Measurements from ENCODE around the gene PNMA8A. TPM values are rescaled to one million over a fixed set of nuclear protein-coding genes. Genes with fewer than 3 reads are reported as not detected.

PNMA8A gene
- total RNA-seq, 1 experiment from 2014 or later: not detected

DNA sequence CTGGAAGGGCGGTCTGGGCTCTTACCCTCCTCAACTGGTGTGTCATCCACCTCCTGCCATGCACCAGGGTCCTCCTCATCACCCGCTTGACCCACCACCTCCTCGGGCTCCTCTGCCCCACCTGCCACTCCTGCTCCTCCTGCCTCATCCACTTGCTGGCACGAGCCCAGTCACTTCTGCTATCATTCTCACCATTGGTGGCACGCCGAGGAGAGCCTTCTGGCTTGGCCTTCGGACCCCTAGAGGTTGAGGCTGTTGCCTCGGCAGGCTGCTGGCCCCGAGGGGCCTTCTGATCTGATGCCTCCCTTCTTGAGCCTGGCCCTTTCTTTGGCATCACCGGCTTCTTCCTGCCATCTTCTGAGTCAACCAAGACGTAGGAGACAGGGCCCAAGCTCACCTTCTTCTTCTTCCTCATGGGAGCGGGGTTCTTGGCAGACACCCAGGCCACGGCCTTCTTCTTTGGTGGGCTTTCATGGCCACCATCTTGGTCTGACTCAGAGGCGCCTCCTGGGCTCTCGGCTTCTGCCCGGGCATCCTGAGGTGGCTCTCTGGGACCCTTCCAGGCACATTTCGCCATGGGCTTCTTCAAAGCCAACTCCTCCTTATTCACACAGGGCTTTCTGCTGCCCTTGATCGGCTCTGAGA lies 1.7 kb downstream of the PNMA8A start:
- TF ChIP-seq FOSL1 (IDR thresholded peaks at IDR 0.05; ENCODE audit: low read depth) (no peak), ZBTB33 (IDR thresholded peaks at IDR 0.05; ENCODE audit: extremely low read depth, insufficient replicate concordance, low read length) (no peak)
- no peaks in the 10 kb centered on the region for H4K20me1 ChIP-seq (ENCODE audit: insufficient read depth)
- H3K4me3 ChIP-seq (replicated peaks in 1 of 2; ENCODE audit: low read depth in 1 of 2, low read length in 2 of 2): no peak overlapping the region
- intact Hi-C loops (cut with micrococcal nuclease): no loop called here
- ChIA-PET POLR2A (no interaction called here), CTCF (no interaction called here), RAD21 (ENCODE audit: low non-redundant PET in 1 of 2, low total read pairs in 2 of 2, uncharacterized antibody in 2 of 2, unreplicated experiment in 2 of 2) (no interaction called here)
- H3K9me2 ChIP-seq (ENCODE audit: insufficient read depth): no peaks in the 10 kb centered on the region
- no peak overlapping the region for H3K9ac ChIP-seq (ENCODE audit: low read length)
- no peaks in the 10 kb centered on the region for H3K79me2 ChIP-seq (ENCODE audit: insufficient read depth, low read length)
- H2AFZ ChIP-seq (ENCODE audit: low read depth, low read length, poor library complexity, severe bottlenecking): no peak overlapping the region
- DNase-seq (ENCODE audit: low read depth, low spot score) (no peak), ATAC-seq (no peak)
- H3K9me3 ChIP-seq (ENCODE audit: control insufficient read depth in 1 of 2, insufficient read depth in 1 of 2, low read depth in 1 of 2, low read length in 2 of 2): no peaks in the 10 kb centered on the region
- 0 out of 2 replicates have a peak, but pooled peaks cover 7% of the 10 kb centered on the region for H3K27me3 ChIP-seq (ENCODE audit: insufficient read depth, low read length)
- no peaks in the 10 kb centered on the region for H3K36me3 ChIP-seq (ENCODE audit: control insufficient read depth in 1 of 2, insufficient read depth in 2 of 2, low read length in 2 of 2)
- H3K4me2 ChIP-seq (ENCODE audit: low read length): no peak overlapping the region
- H3K4me1 ChIP-seq (ENCODE audit: control insufficient read depth in 1 of 2, insufficient read depth in 2 of 2, low read length in 2 of 2): no peaks in the 10 kb centered on the region
- BruUV-seq (replicated peaks): no TSS peak
- H3K27ac ChIP-seq (ENCODE audit: low read depth, low read length): no peak overlapping the region

GRCh38 chr19:46466536-46467196 lies 4.7 kb downstream of the PNMA8A start:
- H3K27me3 ChIP-seq (ENCODE audit: insufficient read depth, low read length): 0 out of 2 replicates have a peak, but pooled peaks cover 7% of the 10 kb centered on the region
- H3K4me1 ChIP-seq (ENCODE audit: control insufficient read depth in 1 of 2, insufficient read depth in 2 of 2, low read length in 2 of 2): no peaks in the 10 kb centered on the region
- intact Hi-C loops (cut with micrococcal nuclease): no loop called here
- H3K4me2 ChIP-seq (ENCODE audit: low read length): no peak overlapping the region
- ChIA-PET RAD21 (ENCODE audit: low non-redundant PET in 1 of 2, low total read pairs in 2 of 2, uncharacterized antibody in 2 of 2, unreplicated experiment in 2 of 2) (no interaction called here), POLR2A (no interaction called here), CTCF (interaction anchor here (0.6 kb wide), 1 partner anchor 105 kb away, joined by 3 read pairs; no protein-coding TSS in a partner anchor)
- H3K9me3 ChIP-seq (ENCODE audit: control insufficient read depth in 1 of 2, insufficient read depth in 1 of 2, low read depth in 1 of 2, low read length in 2 of 2): no peaks in the 10 kb centered on the region
- no peaks in the 10 kb centered on the region for H3K36me3 ChIP-seq (ENCODE audit: control insufficient read depth in 1 of 2, insufficient read depth in 2 of 2, low read length in 2 of 2)
- ATAC-seq (no peak), DNase-seq (ENCODE audit: low read depth, low spot score) (no peak)
- H4K20me1 ChIP-seq (ENCODE audit: insufficient read depth): no peaks in the 10 kb centered on the region
- H3K27ac ChIP-seq (ENCODE audit: low read depth, low read length): no peak overlapping the region
- H3K9me2 ChIP-seq (ENCODE audit: insufficient read depth): no peaks in the 10 kb centered on the region
- H3K4me3 ChIP-seq (replicated peaks in 1 of 2; ENCODE audit: low read depth in 1 of 2, low read length in 2 of 2): no peak overlapping the region
- no TSS peak for BruUV-seq (replicated peaks)
- no peaks in the 10 kb centered on the region for H3K79me2 ChIP-seq (ENCODE audit: insufficient read depth, low read length)
- no peak overlapping the region for H2AFZ ChIP-seq (ENCODE audit: low read depth, low read length, poor library complexity, severe bottlenecking)
- TF ChIP-seq POLR2A (IDR thresholded peaks at IDR 0.05; ENCODE audit: borderline replicate concordance, extremely low read depth, insufficient read depth, insufficient read length): no peak
- TF ChIP-seq ZNF274 (IDR thresholded peaks at IDR 0.05; ENCODE audit: low read depth, low read length): no peak
- no peak overlapping the region for H3K9ac ChIP-seq (ENCODE audit: low read length)
